ENCODE data around the gene PLEKHJ1. TPM values are rescaled to one million over a fixed set of nuclear protein-coding genes. Genes with fewer than 3 reads are reported as not detected.

PLEKHJ1 gene
- total and polyA plus RNA-seq, 3 experiments from 2014 or later, result 96.6 to 120 (median 99.1) TPM

DNA sequence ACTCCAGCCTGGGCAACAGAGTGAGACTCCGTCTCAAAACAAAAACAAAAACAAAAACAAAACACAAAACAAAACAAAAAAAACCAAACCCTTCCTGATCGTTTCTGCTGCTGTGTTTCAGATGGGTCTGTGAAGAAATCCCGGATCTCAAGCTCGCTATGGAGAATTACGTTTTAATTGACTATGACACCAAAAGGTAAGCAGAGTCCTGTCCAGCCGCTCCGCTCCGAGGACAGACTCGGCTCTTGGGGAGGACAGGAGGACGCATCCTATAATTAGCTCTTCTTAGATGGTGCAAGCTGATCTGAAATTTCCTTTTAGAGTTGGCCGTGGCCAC lies 50.4 kb downstream of the PLEKHJ1 start:
- DNase-seq, result no peak
- H3K9me3 Mint-ChIP-seq, result no peaks in the 10 kb centered on the region
- peak overlapping the region in 1 of 8 donors; percentile 73 for H3K27ac Mint-ChIP-seq
- Histone ChIP-seq H3K27ac (ENCODE audit: low read depth, low read length) (no peak overlapping the region), H3K36me3 (ENCODE audit: insufficient read depth, low read length) (peaks cover 7% of the 10 kb centered on the region), H3K27me3 (ENCODE audit: insufficient read depth, low read length, poor library complexity, severe bottlenecking) (no peaks in the 10 kb centered on the region), H3K4me1 (ENCODE audit: insufficient read depth, low read length) (no peaks in the 10 kb centered on the region), H3K9me3 (ENCODE audit: low read length) (no peaks in the 10 kb centered on the region), H3K4me3 (ENCODE audit: low read length) (no peak overlapping the region)
- ChIA-PET CTCF (no interaction called here), POLR2A (no interaction called here)
- H3K4me3 Mint-ChIP-seq, result no peak overlapping the region
- H3K27me3 Mint-ChIP-seq, result no peaks in the 10 kb centered on the region
- H3K4me1 Mint-ChIP-seq, result peaks cover 2 to 14% (median 4%) of the 10 kb centered on the region in 3 donors
- peaks cover 0 to 65% (median 5%) of the 10 kb centered on the region in 3 donors for H3K36me3 Mint-ChIP-seq

DNA sequence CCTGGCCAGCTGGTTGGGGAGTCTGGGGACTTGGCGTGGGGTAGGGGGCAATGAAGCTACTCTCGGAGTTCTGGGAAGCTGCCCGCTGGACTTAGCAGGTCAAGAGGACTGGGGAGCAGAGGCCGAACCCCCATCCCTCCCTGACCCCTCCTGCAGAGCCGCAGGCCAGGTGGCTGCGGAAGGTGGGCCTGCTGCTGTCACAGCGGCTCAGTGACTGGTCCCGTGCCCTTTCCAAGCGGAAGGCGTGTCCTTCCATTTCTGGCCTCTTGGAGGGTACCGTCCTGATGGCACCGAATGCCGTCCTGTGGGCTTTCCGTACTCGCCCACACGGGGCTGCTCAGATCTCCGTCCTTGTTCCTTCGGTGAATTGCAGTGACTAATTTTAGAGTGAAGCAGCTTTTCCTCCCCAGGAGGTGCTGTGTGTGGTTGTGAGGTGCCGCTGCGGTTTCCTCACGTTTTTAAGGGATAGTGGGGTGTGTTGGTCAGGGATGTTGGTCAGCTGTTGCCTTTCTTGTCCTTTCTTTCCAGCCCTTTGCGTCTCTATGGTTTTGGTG lies 51.6 kb downstream of the PLEKHJ1 start:
- H3K27ac Mint-ChIP-seq, result no peak overlapping the region
- CTCF ChIA-PET, result no interaction called here

More for the DNA sequence above, 51.6 kb downstream of the PLEKHJ1 start:
- H3K27me3 ChIP-seq (ENCODE audit: insufficient read depth, low read length, poor library complexity, severe bottlenecking), result no peaks in the 10 kb centered on the region
- peaks cover 7% of the 10 kb centered on the region for H3K36me3 ChIP-seq (ENCODE audit: insufficient read depth, low read length)
- POLR2A ChIA-PET, result no interaction called here
- H3K4me1 ChIP-seq (ENCODE audit: insufficient read depth, low read length), result no peaks in the 10 kb centered on the region
- H3K9me3 Mint-ChIP-seq, result no peaks in the 10 kb centered on the region
- H3K36me3 Mint-ChIP-seq, result peaks cover 0 to 64% (median 5%) of the 10 kb centered on the region in 3 donors
- no peaks in the 10 kb centered on the region for H3K9me3 ChIP-seq (ENCODE audit: low read length)
- H3K4me3 Mint-ChIP-seq, result no peak overlapping the region
- no peaks in the 10 kb centered on the region for H3K27me3 Mint-ChIP-seq
- no peak for DNase-seq
- H3K27ac ChIP-seq (ENCODE audit: low read depth, low read length), result no peak overlapping the region
- no peak overlapping the region for H3K4me3 ChIP-seq (ENCODE audit: low read length)
- H3K4me1 Mint-ChIP-seq, result peaks cover 5 to 14% (median 12%) of the 10 kb centered on the region in 3 donors

Other genes starting within 250 kb of the PLEKHJ1 start
- 10 to 100 TPM; 18.6 to 22.5 TPM for gene BTBD2, start 220.6 kb downstream of the PLEKHJ1 start, total RNA-seq
- 5.3 TPM for gene BTBD2, start 220.6 kb downstream of the PLEKHJ1 start, polyA plus RNA-seq
- 100 to 1,000 TPM; 137 to 147 TPM for gene MKNK2, start 185.1 kb downstream of the PLEKHJ1 start, total RNA-seq
- 50.8 TPM for gene MKNK2, start 185.1 kb downstream of the PLEKHJ1 start, polyA plus RNA-seq
- gene MOB3A, start 140.0 kb downstream of the PLEKHJ1 start, total RNA-seq, result 100 to 1,000 TPM; 171 to 188 TPM
- 106 TPM for gene MOB3A, start 140.0 kb downstream of the PLEKHJ1 start, polyA plus RNA-seq
- gene IZUMO4, start 139.4 kb downstream of the PLEKHJ1 start, total RNA-seq, result 1 to 10 TPM; 8.9 to 9.7 TPM
- 0.58 TPM for gene IZUMO4, start 139.4 kb downstream of the PLEKHJ1 start, polyA plus RNA-seq
- 10 to 100 TPM; 96.5 to 99.2 TPM for gene AP3D1, start 84.8 kb downstream of the PLEKHJ1 start, total RNA-seq
- gene AP3D1, start 84.8 kb downstream of the PLEKHJ1 start, polyA plus RNA-seq, result 44.2 TPM
- gene DOT1L, start 72.4 kb downstream of the PLEKHJ1 start, total RNA-seq, result 10 to 100 TPM; 82.0 to 84.9 TPM
- 1.2 TPM for gene DOT1L, start 72.4 kb downstream of the PLEKHJ1 start, polyA plus RNA-seq
- 100 to 1,000 TPM; 131 to 138 TPM for gene SF3A2, start 495 bp upstream of the PLEKHJ1 start, total RNA-seq
- gene SF3A2, start 495 bp upstream of the PLEKHJ1 start, polyA plus RNA-seq, result 36.2 TPM
- 1 to 10 TPM; 5.9 to 7.4 TPM for gene AMH, start 13.0 kb upstream of the PLEKHJ1 start, total RNA-seq
- not detected for gene AMH, start 13.0 kb upstream of the PLEKHJ1 start, polyA plus RNA-seq
- 1 to 10 TPM in 1 of 2 experiments, under 1 TPM in 1; 0.73 to 1.0 TPM for gene JSRP1, start 20.1 kb upstream of the PLEKHJ1 start, total RNA-seq
- gene JSRP1, start 20.1 kb upstream of the PLEKHJ1 start, polyA plus RNA-seq, result 0.91 TPM
- gene PEAK3, start 45.8 kb upstream of the PLEKHJ1 start, total RNA-seq, result not detected
- gene PEAK3, start 45.8 kb upstream of the PLEKHJ1 start, polyA plus RNA-seq, result 0.79 TPM
- under 1 TPM; 0.09 to 0.15 TPM for gene LINGO3, start 71.8 kb upstream of the PLEKHJ1 start, total RNA-seq
- 9.2 TPM for gene LINGO3, start 71.8 kb upstream of the PLEKHJ1 start, polyA plus RNA-seq
- gene LSM7, start 92.3 kb upstream of the PLEKHJ1 start, total RNA-seq, result 100 to 1,000 TPM; 163 to 168 TPM
- gene LSM7, start 92.3 kb upstream of the PLEKHJ1 start, polyA plus RNA-seq, result 162 TPM
- gene SPPL2B, start 92.4 kb upstream of the PLEKHJ1 start, total RNA-seq, result 10 to 100 TPM; 39.0 to 41.4 TPM
- 8.4 TPM for gene SPPL2B, start 92.4 kb upstream of the PLEKHJ1 start, polyA plus RNA-seq
- gene TMPRSS9, start 123.9 kb upstream of the PLEKHJ1 start, total RNA-seq, result not detected
- gene TMPRSS9, start 123.9 kb upstream of the PLEKHJ1 start, polyA plus RNA-seq, result not detected
- 100 to 1,000 TPM; 154 to 169 TPM for gene TIMM13, start 191.3 kb upstream of the PLEKHJ1 start, total RNA-seq
- 71.0 TPM for gene TIMM13, start 191.3 kb upstream of the PLEKHJ1 start, polyA plus RNA-seq
- gene LMNB2, start 220.6 kb upstream of the PLEKHJ1 start, total RNA-seq, result 100 to 1,000 TPM; 110 to 116 TPM
- gene LMNB2, start 220.6 kb upstream of the PLEKHJ1 start, polyA plus RNA-seq, result 13.1 TPM
- gene GADD45B, start 239.8 kb upstream of the PLEKHJ1 start, total RNA-seq, result 10 to 100 TPM; 51.1 to 53.7 TPM
- gene GADD45B, start 239.8 kb upstream of the PLEKHJ1 start, polyA plus RNA-seq, result 90.7 TPM

Data from CD8-positive, alpha-beta memory T cell (primary cell).